K562 (cell line): ENCODE data around the gene PPWD1. TPM values are rescaled to one million over a fixed set of nuclear protein-coding genes. Genes with fewer than 3 reads are reported as not detected.
A peak's percentile ranks its signal among the peaks of the same experiment; 100 is the strongest.

Experiments used
- BCLAF1 ChIP-seq, 2 experiments: fragments of 450-650 bp in 1 of 2; IDR thresholded peaks; 2 replicates each; pipeline ENCODE4 v1.6.1; 2011 to 2017; ENCODE audit warnings: low read depth in 2 of 2, antibody characterized with exemption in 1 of 2, borderline replicate concordance in 1 of 2, low read length in 1 of 2, mild to moderate bottlenecking in 1 of 2, mixed read lengths in 1 of 2; ENCODE audit not compliant: control insufficient read depth in 1 of 2
- BHLHE40 ChIP-seq: IDR thresholded peaks from 2 replicates; pipeline ENCODE4 v1.6.1; 2011; ENCODE audit warnings: low read length, improper control_type of control experiment
- CHD4 ChIP-seq: fragments of 200-600 bp; sonication (generic); IDR thresholded peaks from 3 replicates; pipeline ENCODE4 v1.6.1; 2012; ENCODE audit warnings: low read depth, mild to moderate bottlenecking, mixed read lengths, low read length, inconsistent platforms; ENCODE audit not compliant: insufficient read depth, insufficient replicate concordance, poor library complexity, severe bottlenecking
- NCOA4 ChIP-seq: fragments of 450-650 bp; IDR thresholded peaks from 2 replicates; pipeline ENCODE4 v1.6.1; 2018; ENCODE audit warnings: mild to moderate bottlenecking; ENCODE audit not compliant: partially characterized antibody
- NR2C1 ChIP-seq, 2 experiments: fragments of 450-650 bp; IDR thresholded peaks; 2 replicates each; pipeline ENCODE4 v1.6.1; 2017; ENCODE audit warnings: mild to moderate bottlenecking in 2 of 2, antibody characterized with exemption in 1 of 2, inconsistent platforms in 1 of 2, missing compliant biosample characterization in 1 of 2, missing genetic modification characterization in 1 of 2
- PHB ChIP-seq: fragments of 250-450 bp; sonication (Bioruptor Pico); IDR thresholded peaks from 2 replicates; pipeline ENCODE4 v1.5.0; 2021
- PTBP1 ChIP-seq: fragments of 200-400 bp; formaldehyde crosslinking; IDR thresholded peaks from 2 replicates; pipeline ENCODE4 v1.6.1; 2017; ENCODE audit warnings: low read depth, low read length
- SMAD4 ChIP-seq: fragments of 250-450 bp; sonication (Bioruptor Pico); conservative IDR thresholded peaks from 2 replicates; pipeline ENCODE4 v1.8.0; 2021; ENCODE audit warnings: inconsistent platforms, mild to moderate bottlenecking, moderate library complexity
- STAT5A ChIP-seq: IDR thresholded peaks from 2 replicates; pipeline ENCODE4 v1.6.1; 2012; ENCODE audit warnings: low read length, inconsistent platforms, borderline replicate concordance
- TARDBP ChIP-seq: fragments of 450-650 bp; IDR thresholded peaks from 2 replicates; pipeline ENCODE4 v1.6.1; 2016
- TFAP4 ChIP-seq: sonication (generic); formaldehyde crosslinking; IDR thresholded peaks from 2 replicates; pipeline ENCODE4 v1.8.0; 2022; ENCODE audit warnings: missing genetic modification reagents, mild to moderate bottlenecking, moderate library complexity, borderline replicate concordance
- YBX1 ChIP-seq: fragments of 450-650 bp; IDR thresholded peaks from 2 replicates; pipeline ENCODE4 v1.7.1; 2016; ENCODE audit warnings: mild to moderate bottlenecking
- ZNF311 ChIP-seq: fragments of 250-450 bp; sonication (Bioruptor Pico); IDR thresholded peaks from 2 replicates; pipeline ENCODE4 v1.4.0; 2020; ENCODE audit warnings: mild to moderate bottlenecking, moderate library complexity
- ZNF431 ChIP-seq: sonication (generic); formaldehyde crosslinking; IDR thresholded peaks from 2 replicates; pipeline ENCODE4 v1.8.0; 2022; ENCODE audit warnings: mild to moderate bottlenecking, missing genetic modification reagents
- ZNF780A ChIP-seq: fragments of 250-450 bp; sonication (Bioruptor Pico); IDR thresholded peaks from 2 replicates; pipeline ENCODE4 v1.5.0; 2021; ENCODE audit warnings: mild to moderate bottlenecking
- ZZZ3 ChIP-seq: fragments of 450-650 bp; IDR thresholded peaks from 2 replicates; pipeline ENCODE4 v1.6.1; 2016; ENCODE audit warnings: antibody characterized with exemption, mild to moderate bottlenecking, moderate library complexity
- polyA plus RNA-seq, 8 experiments: library from polyadenylated mRNA; depleted of rRNA in 4 of 8; stranded (reverse) in 5 of 8; unstranded in 3 of 8; fragments of >200 nt; fragmentation: Nextera tagmentation in 2 of 8; fragmentation: Illumina TruSeq in 1 of 8; extraction: Ambion mirVana in 2 of 8; extraction: Trizol in 1 of 8; gene quantifications; 2 replicates each; pipeline versions ENCODE4 v1.2.1 to v1.2.3, GENCODE V29; 2011 to 2014; ENCODE audit warnings: inconsistent platforms in 1 of 8, missing spikeins in 1 of 8
- total RNA-seq, 7 experiments: library from RNA; depleted of rRNA in 6 of 7; stranded (reverse); fragments of >200 nt in 6 of 7; fragmentation: Illumina TruSeq in 2 of 7; extraction: Trizol in 2 of 7; gene quantifications; 2 replicates each; pipeline versions ENCODE4 v1.2.1 to v1.2.3, GENCODE V29; 2011 to 2021; ENCODE audit warnings: low replicate concordance in 1 of 7
- TF ChIP-seq, protein P1 (sequence below): sonication (generic); formaldehyde crosslinking; IDR thresholded peaks from 2 replicates; pipeline ENCODE4 v1.8.0; 2022; ENCODE audit warnings: mild to moderate bottlenecking, missing genetic modification reagents
- TF ChIP-seq, protein P2 (sequence below): IDR thresholded peaks from 3 replicates; pipeline ENCODE4 v1.6.1; 2011; ENCODE audit warnings: borderline replicate concordance, mild to moderate bottlenecking; ENCODE audit not compliant: insufficient read length, insufficient read depth
- TF ChIP-seq, protein P3 (sequence below): fragments of 450-650 bp; formaldehyde crosslinking; IDR thresholded peaks from 2 replicates; pipeline ENCODE4 v1.4.0; 2022; ENCODE audit warnings: missing genetic modification characterization

Gene PPWD1
- total and polyA plus RNA-seq, 9 of the 15 experiments (the other 6 are each of a cell fraction or from before 2014, with no cell fraction given), result 24.1 to 89.2 (median 51.4) TPM

DNA sequence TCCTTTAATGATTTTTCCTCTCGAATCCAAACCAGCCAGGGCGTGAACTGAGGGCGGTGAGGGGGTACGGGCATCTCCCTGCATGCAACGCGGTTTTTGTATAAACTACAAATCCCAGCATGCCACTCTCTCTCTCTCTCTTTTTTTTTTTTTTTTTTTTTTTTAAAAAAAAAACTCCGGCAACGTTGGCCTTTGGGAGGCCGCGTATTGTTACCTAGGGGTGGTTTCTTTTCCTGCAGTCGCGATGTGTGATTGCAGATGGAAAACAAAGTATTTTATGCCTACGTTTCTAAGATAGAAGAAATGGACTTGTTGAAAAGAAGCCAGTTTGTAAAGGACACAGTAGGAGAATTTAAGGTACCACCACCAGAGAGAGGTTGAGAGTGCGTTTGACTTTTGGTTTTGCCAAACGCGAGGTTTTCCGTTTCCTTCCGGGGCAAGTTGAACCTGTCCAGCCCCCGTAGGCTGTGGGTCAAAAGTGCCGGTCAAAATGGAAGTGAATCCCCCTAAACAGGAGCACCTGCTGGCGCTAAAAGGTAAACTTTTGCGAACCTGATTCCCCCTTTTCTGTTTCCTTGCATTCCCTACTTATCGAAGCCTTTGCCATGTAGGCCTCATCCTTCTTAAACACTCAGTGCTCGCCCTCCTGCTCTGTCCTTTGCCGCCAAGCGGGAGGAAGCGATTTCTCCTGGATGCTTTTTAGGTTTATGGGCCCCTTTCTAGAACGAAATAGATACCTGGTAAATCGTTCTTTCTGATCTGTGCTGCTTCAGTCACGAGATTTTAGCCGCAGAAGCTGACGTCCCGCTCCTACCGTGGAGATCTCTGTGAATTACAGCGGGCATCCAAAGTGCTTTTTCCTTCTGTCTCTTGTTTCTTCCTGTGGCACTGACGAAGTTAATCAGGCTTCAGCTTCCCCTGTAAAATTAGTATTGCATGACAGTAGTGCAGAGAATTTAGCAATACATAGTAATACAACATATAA lies 61.8 kb downstream of the PPWD1 start, which contains the start of the genes SHLD3 and TRAPPC13 (continued):
- TF ChIP-seq BCLAF1 (IDR thresholded peaks at IDR 0.05; ENCODE audit: borderline replicate concordance in 1 of 2, control insufficient read depth in 1 of 2, low read depth in 2 of 2, low read length in 1 of 2), result no peak
- TF ChIP-seq, protein P1, sequence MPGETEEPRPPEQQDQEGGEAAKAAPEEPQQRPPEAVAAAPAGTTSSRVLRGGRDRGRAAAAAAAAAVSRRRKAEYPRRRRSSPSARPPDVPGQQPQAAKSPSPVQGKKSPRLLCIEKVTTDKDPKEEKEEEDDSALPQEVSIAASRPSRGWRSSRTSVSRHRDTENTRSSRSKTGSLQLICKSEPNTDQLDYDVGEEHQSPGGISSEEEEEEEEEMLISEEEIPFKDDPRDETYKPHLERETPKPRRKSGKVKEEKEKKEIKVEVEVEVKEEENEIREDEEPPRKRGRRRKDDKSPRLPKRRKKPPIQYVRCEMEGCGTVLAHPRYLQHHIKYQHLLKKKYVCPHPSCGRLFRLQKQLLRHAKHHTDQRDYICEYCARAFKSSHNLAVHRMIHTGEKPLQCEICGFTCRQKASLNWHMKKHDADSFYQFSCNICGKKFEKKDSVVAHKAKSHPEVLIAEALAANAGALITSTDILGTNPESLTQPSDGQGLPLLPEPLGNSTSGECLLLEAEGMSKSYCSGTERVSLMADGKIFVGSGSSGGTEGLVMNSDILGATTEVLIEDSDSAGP, result no peak
- no peak for TF ChIP-seq PHB (CRISPR knock-in tag)
- TF ChIP-seq, protein P2, sequence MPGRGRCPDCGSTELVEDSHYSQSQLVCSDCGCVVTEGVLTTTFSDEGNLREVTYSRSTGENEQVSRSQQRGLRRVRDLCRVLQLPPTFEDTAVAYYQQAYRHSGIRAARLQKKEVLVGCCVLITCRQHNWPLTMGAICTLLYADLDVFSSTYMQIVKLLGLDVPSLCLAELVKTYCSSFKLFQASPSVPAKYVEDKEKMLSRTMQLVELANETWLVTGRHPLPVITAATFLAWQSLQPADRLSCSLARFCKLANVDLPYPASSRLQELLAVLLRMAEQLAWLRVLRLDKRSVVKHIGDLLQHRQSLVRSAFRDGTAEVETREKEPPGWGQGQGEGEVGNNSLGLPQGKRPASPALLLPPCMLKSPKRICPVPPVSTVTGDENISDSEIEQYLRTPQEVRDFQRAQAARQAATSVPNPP, result no peak
- TF ChIP-seq TFAP4 (CRISPR knock-in tag), result peak; percentile 1; the same call in 1 of the 2 replicates
- TF ChIP-seq CHD4, result no peak
- no peak for TF ChIP-seq STAT5A
- no peak for TF ChIP-seq TARDBP
- TF ChIP-seq ZNF780A (CRISPR knock-in tag), result no peak
- TF ChIP-seq SMAD4, result no peak
- no peak; the same call in 1 of the 2 replicates for TF ChIP-seq BHLHE40
- TF ChIP-seq PTBP1, result no peak
- TF ChIP-seq YBX1, result no peak
- TF ChIP-seq NCOA4, result no peak
- TF ChIP-seq ZZZ3, result no peak
- peak; percentile 99 for TF ChIP-seq NR2C1 (IDR thresholded peaks at IDR 0.05)
- TF ChIP-seq NR2C1 (tag; IDR thresholded peaks at IDR 0.05), result peak; percentile 99
- TF ChIP-seq ZNF431 (CRISPR knock-in tag), result no peak
- TF ChIP-seq, protein P3, sequence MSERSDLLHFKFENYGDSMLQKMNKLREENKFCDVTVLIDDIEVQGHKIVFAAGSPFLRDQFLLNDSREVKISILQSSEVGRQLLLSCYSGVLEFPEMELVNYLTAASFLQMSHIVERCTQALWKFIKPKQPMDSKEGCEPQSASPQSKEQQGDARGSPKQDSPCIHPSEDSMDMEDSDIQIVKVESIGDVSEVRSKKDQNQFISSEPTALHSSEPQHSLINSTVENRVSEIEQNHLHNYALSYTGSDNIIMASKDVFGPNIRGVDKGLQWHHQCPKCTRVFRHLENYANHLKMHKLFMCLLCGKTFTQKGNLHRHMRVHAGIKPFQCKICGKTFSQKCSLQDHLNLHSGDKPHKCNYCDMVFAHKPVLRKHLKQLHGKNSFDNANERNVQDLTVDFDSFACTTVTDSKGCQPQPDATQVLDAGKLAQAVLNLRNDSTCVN (CRISPR knock-in tag), result no peak
- TF ChIP-seq ZNF311, result no peak
